ENCODE measurements around the gene KRT75. TPM values are rescaled to one million over a fixed set of nuclear protein-coding genes. Genes with fewer than 3 reads are reported as not detected.

Gene KRT75
- not detected for total RNA-seq (ENCODE audit: unreplicated experiment)
- long read RNA-seq, result 0 reads

- Mint-ChIP-seq H3K4me3 (ENCODE audit: unreplicated experiment) (no peak within 1 kb of the TSS), H3K9me3 (ENCODE audit: unreplicated experiment) (peaks cover 7% of the 10 kb centered on the region), H3K27me3 (ENCODE audit: unreplicated experiment) (peaks cover 9% of the 10 kb centered on the region), H3K36me3 (ENCODE audit: unreplicated experiment) (no peaks in the 10 kb centered on the region), H3K4me1 (ENCODE audit: low read depth, unreplicated experiment) (peaks cover 4% of the 10 kb centered on the region), H3K27ac (ENCODE audit: unreplicated experiment) (no peak within 1 kb of the TSS)
- no peak for TF ChIP-seq CTCF (IDR thresholded peaks at IDR 0.05; ENCODE audit: partially characterized antibody, unreplicated experiment)
- no peak for DNase-seq
These were observed at the start of gene KRT75 for GRCh38 chr12:52434081-52434733. Gene KRT75, minus strand, starts transcription at chr12:52434371. Its CDS starts 67 bp downstream, at chr12:52434304.

DNA sequence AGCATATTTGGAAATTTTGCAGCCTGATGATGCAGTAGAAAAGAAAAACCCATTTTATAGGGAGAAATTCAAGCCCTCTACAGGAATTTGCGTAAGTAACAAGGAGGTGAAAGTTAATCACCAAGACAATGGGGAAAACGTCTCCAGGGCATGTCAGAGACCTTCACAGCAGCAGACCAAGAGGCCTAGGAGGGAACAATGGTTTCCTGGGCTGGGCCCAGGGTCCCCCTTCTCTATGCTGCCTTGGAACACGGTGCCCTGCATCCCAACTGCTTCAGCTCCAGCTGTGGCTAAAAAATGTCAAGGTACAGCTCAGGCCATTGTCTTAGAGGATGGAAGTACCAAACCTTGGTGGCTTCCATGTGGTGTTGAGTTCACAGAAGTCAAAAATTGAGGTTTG lies 45.9 kb upstream of the KRT75 start:
- TF ChIP-seq CTCF (IDR thresholded peaks at IDR 0.05; ENCODE audit: partially characterized antibody, unreplicated experiment), result no peak
- peaks cover 3% of the 10 kb centered on the region for H3K9me3 Mint-ChIP-seq (ENCODE audit: unreplicated experiment)
- peaks cover 5% of the 10 kb centered on the region for H3K36me3 Mint-ChIP-seq (ENCODE audit: unreplicated experiment)
- DNase-seq, result no peak
- peaks cover under 1% of the 10 kb centered on the region for H3K27me3 Mint-ChIP-seq (ENCODE audit: unreplicated experiment)
- no peak overlapping the region for H3K27ac Mint-ChIP-seq (ENCODE audit: unreplicated experiment)
- H3K4me1 Mint-ChIP-seq (ENCODE audit: low read depth, unreplicated experiment), result no peaks in the 10 kb centered on the region
- H3K4me3 Mint-ChIP-seq (ENCODE audit: unreplicated experiment), result no peak overlapping the region

- Mint-ChIP-seq H3K27ac (ENCODE audit: unreplicated experiment) (no peak overlapping the region), H3K4me1 (ENCODE audit: low read depth, unreplicated experiment) (no peaks in the 10 kb centered on the region), H3K4me3 (ENCODE audit: unreplicated experiment) (no peak overlapping the region), H3K9me3 (ENCODE audit: unreplicated experiment) (peaks cover 3% of the 10 kb centered on the region), H3K36me3 (ENCODE audit: unreplicated experiment) (peaks cover 5% of the 10 kb centered on the region), H3K27me3 (ENCODE audit: unreplicated experiment) (peaks cover 5% of the 10 kb centered on the region)
- TF ChIP-seq CTCF (IDR thresholded peaks at IDR 0.05; ENCODE audit: partially characterized antibody, unreplicated experiment), result no peak
- no peak for DNase-seq
These were observed 43.5 kb upstream of the KRT75 start for GRCh38 chr12:52477651-52478050.

DNA sequence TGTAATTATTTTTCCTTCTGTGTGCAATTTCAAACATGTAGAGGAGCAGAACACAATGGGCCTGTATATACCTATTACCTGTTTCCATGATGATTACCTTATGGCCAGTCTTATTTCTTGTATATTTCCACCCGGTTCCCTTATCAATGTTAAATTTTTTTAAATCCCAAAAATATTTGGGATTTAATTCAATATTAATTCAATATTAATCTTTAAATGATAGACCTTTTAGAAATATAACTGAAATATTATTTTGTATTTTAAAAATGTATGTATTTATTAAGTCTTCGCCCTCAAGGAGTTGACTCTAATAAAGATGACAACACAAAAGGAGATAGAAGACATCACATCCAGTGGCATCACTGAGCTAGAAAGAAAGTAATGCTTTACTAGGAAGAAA lies 40.0 kb upstream of the KRT75 start:
- peaks cover 1% of the 10 kb centered on the region for H3K4me1 Mint-ChIP-seq (ENCODE audit: low read depth, unreplicated experiment)
- DNase-seq, result no peak
- H3K36me3 Mint-ChIP-seq (ENCODE audit: unreplicated experiment), result peaks cover 13% of the 10 kb centered on the region
- no peak overlapping the region for H3K4me3 Mint-ChIP-seq (ENCODE audit: unreplicated experiment)
- TF ChIP-seq CTCF (IDR thresholded peaks at IDR 0.05; ENCODE audit: partially characterized antibody, unreplicated experiment), result no peak
- H3K27ac Mint-ChIP-seq (ENCODE audit: unreplicated experiment), result no peak overlapping the region
- peaks cover 9% of the 10 kb centered on the region for H3K27me3 Mint-ChIP-seq (ENCODE audit: unreplicated experiment)
- peaks cover 1% of the 10 kb centered on the region for H3K9me3 Mint-ChIP-seq (ENCODE audit: unreplicated experiment)

GRCh38 chr12:52473768-52474167 lies 39.6 kb upstream of the KRT75 start, which contains the start of gene KRT6C:
Gene KRT6C, minus strand, starts transcription at chr12:52473805. Its CDS starts 68 bp downstream, at chr12:52473737.
- no peak for TF ChIP-seq CTCF (IDR thresholded peaks at IDR 0.05; ENCODE audit: partially characterized antibody, unreplicated experiment)
- H3K9me3 Mint-ChIP-seq (ENCODE audit: unreplicated experiment), result peaks cover 1% of the 10 kb centered on the region
- no peak for DNase-seq
- no peak within 1 kb of the TSS for H3K27ac Mint-ChIP-seq (ENCODE audit: unreplicated experiment)
- H3K4me1 Mint-ChIP-seq (ENCODE audit: low read depth, unreplicated experiment), result peaks cover 1% of the 10 kb centered on the region
- peaks cover 9% of the 10 kb centered on the region for H3K27me3 Mint-ChIP-seq (ENCODE audit: unreplicated experiment)
- no peak within 1 kb of the TSS for H3K4me3 Mint-ChIP-seq (ENCODE audit: unreplicated experiment)
- H3K36me3 Mint-ChIP-seq (ENCODE audit: unreplicated experiment), result peaks cover 13% of the 10 kb centered on the region

Data from glutamatergic neuron (in vitro differentiated cells).